ENCODE results near the gene SFXN1. TPM values are rescaled to one million over a fixed set of nuclear protein-coding genes. Genes with fewer than 3 reads are reported as not detected.

SFXN1 gene
- total and polyA plus RNA-seq, 9 of the 15 experiments (the other 6 are each of a cell fraction or from before 2014, with no cell fraction given) = 31.8 to 261 (median 113) TPM

DNA sequence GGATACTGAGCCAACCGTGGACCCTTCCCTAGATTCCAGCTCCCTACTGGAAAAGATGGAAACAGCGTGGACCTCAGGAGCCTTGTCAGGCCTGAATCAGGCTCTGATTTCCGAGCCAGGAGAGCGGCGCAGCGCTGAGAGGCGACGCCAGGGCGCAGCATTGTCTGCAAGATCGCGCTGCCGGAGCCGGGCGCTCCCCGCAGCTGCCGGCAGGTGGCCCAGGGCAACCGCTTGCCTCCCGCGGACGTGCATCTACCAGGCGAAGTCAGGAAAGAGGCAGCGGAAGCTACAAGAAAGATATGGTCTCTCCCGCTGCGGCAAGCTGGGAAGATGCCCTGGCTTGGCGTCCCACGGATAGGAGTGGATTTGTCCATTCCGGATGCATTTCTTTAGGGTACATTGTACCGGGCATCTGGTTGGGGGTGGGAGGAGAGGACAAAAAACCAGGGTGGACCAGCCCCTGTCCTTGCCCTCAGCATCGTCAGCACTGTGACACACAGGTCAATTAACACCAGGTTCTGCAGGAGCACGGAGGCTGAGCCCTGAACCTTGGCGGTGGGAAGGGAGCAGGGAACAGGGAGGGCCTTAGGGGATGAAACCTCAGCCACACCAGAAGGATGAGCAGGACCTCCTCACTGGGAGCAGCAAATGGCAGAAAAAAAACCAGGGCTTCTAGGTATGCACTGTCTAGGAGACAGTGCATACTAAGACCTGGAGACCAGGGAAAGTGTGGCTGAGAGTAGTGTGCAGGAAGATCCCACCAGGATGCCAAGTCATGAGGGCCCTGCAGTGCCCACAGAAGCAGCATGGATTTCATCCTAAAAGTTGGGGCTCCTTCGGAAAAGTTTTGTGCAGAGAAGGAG, 55.9 kb downstream of the SFXN1 start (continued):
- TF ChIP-seq JUN (IDR thresholded peaks at IDR 0.05; ENCODE audit: borderline replicate concordance, low read depth, low read length) (peak; percentile 49; the same call in 1 of the 2 replicates), JUN (CRISPR knock-in tag; IDR thresholded peaks at IDR 0.05; ENCODE audit: borderline replicate concordance) (no peak), TFAM (CRISPR knock-in tag; conservative IDR thresholded peaks at IDR 0.05) (no peak), FOXA3 (CRISPR knock-in tag; conservative IDR thresholded peaks at IDR 0.05 in 1 of 2, IDR thresholded peaks at IDR 0.05 in 1 of 2) (no peak), SREBF2 (CRISPR knock-in tag; IDR thresholded peaks at IDR 0.05) (no peak), BCOR (IDR thresholded peaks at IDR 0.05) (no peak), NFIX (CRISPR knock-in tag; IDR thresholded peaks at IDR 0.05; ENCODE audit: low read depth) (no peak), CBX1 (IDR thresholded peaks at IDR 0.05; ENCODE audit: low read depth) (no peak), RAD21 (CRISPR knock-in tag; conservative IDR thresholded peaks at IDR 0.05 in 1 of 2, IDR thresholded peaks at IDR 0.05 in 1 of 2) (peak; percentile 99), SPI1 (IDR thresholded peaks at IDR 0.05; ENCODE audit: borderline replicate concordance, low read depth, low read length) (no peak), XRCC4 (IDR thresholded peaks at IDR 0.05; ENCODE audit: extremely low read depth, insufficient read depth, insufficient read length) (no peak), GATA2 (CRISPR knock-in tag; IDR thresholded peaks at IDR 0.05) (no peak), ZNF347 (CRISPR knock-in tag; IDR thresholded peaks at IDR 0.05; ENCODE audit: low read depth) (no peak), DIDO1 (tag; IDR thresholded peaks at IDR 0.05; ENCODE audit: low read depth) (no peak), ESRRB (CRISPR knock-in tag; IDR thresholded peaks at IDR 0.05; ENCODE audit: borderline replicate concordance) (no peak), NFE2L1 (tag; IDR thresholded peaks at IDR 0.05; ENCODE audit: borderline replicate concordance, low read depth) (no peak), SMARCC2 (IDR thresholded peaks at IDR 0.05; ENCODE audit: low read depth) (no peak), PHB (CRISPR knock-in tag; IDR thresholded peaks at IDR 0.05) (no peak), RFX1 (IDR thresholded peaks at IDR 0.05) (no peak), RBBP5 (IDR thresholded peaks at IDR 0.05; ENCODE audit: borderline replicate concordance, insufficient read depth, low read length, poor library complexity, severe bottlenecking) (no peak), ZNF146 (CRISPR knock-in tag; IDR thresholded peaks at IDR 0.05; ENCODE audit: unreplicated experiment) (no peak), CBFA2T2 (conservative IDR thresholded peaks at IDR 0.05) (no peak)
- TF ChIP-seq, protein P1, sequence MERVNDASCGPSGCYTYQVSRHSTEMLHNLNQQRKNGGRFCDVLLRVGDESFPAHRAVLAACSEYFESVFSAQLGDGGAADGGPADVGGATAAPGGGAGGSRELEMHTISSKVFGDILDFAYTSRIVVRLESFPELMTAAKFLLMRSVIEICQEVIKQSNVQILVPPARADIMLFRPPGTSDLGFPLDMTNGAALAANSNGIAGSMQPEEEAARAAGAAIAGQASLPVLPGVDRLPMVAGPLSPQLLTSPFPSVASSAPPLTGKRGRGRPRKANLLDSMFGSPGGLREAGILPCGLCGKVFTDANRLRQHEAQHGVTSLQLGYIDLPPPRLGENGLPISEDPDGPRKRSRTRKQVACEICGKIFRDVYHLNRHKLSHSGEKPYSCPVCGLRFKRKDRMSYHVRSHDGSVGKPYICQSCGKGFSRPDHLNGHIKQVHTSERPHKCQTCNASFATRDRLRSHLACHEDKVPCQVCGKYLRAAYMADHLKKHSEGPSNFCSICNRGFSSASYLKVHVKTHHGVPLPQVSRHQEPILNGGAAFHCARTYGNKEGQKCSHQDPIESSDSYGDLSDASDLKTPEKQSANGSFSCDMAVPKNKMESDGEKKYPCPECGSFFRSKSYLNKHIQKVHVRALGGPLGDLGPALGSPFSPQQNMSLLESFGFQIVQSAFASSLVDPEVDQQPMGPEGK (CRISPR knock-in tag; IDR thresholded peaks at IDR 0.05; ENCODE audit: borderline replicate concordance) = no peak
- TF ChIP-seq, protein P2, sequence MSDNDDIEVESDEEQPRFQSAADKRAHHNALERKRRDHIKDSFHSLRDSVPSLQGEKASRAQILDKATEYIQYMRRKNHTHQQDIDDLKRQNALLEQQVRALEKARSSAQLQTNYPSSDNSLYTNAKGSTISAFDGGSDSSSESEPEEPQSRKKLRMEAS (CRISPR knock-in tag; IDR thresholded peaks at IDR 0.05) = 0 out of 2 replicates have a peak, but pooled peaks have one; percentile 29
- TF ChIP-seq, protein P3, sequence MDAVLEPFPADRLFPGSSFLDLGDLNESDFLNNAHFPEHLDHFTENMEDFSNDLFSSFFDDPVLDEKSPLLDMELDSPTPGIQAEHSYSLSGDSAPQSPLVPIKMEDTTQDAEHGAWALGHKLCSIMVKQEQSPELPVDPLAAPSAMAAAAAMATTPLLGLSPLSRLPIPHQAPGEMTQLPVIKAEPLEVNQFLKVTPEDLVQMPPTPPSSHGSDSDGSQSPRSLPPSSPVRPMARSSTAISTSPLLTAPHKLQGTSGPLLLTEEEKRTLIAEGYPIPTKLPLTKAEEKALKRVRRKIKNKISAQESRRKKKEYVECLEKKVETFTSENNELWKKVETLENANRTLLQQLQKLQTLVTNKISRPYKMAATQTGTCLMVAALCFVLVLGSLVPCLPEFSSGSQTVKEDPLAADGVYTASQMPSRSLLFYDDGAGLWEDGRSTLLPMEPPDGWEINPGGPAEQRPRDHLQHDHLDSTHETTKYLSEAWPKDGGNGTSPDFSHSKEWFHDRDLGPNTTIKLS (IDR thresholded peaks at IDR 0.05; ENCODE audit: borderline replicate concordance, low read depth) = no peak

Data from K562 (cell line).